Kidney capillary endothelial cell (primary cell): ENCODE measurements around the gene LMTK2.
"Not testable (repeated sequence)": the region's sequence is repeated elsewhere in the genome, so short reads cannot be mapped to it uniquely, and the experiment has no call there.

Experiments used
- DNase-seq: peaks from one replicate; pipeline ENCODE4 v3.0.0-alpha.2; 2018; ENCODE audit warnings: low spot score

LMTK2 gene

DNA sequence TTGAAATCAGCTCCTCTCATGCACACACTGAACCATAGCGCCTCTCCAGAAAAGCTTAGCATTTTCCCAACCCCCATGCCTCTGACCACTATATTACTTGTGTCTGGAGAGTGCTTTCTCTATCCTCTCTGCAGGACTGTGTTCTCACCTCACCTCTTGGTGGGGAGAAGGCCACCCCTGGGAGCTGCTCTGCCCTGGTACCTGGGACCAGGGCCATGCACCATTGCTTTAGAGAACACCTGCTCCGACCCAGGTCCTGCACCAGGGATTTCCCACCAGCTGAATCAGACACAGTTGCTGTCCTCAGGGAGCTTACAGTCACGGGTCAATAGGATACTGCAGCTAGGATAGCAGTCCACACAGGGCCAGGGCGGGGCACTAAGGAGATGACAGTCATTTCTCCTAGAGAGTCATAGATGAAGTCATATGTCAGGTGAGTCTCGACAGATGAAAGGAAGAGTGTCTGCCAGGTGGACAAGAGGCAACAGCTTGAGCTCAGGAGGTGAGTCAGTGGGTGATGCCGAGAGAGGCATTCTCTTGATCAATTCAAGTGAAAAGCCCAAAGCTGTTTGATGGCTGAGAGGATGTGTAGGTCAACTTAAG, 619 bp upstream of the LMTK2 start:
- DNase-seq, result no peak

DNA sequence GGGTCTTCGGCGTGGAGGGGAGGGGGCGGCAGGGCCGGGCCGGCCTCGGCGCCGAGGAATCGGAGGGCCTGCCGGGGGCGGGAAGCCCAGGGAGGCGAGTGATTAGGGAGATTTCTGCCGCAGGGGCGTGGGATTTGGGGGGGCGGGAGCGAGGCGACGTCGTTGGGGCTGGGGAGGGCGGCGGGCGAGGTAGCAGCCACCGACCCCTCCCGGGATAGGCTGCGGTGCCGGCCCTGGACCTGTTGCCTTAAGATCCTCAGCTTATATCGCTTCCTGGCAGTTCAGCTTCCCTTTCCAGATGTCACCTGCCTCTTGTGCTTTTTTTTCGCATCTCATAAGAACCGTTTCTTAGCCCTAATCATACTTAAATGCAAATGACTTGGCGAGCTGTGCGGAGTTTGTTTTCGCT, 655 bp downstream of the LMTK2 start:
- no peak for DNase-seq

DNA sequence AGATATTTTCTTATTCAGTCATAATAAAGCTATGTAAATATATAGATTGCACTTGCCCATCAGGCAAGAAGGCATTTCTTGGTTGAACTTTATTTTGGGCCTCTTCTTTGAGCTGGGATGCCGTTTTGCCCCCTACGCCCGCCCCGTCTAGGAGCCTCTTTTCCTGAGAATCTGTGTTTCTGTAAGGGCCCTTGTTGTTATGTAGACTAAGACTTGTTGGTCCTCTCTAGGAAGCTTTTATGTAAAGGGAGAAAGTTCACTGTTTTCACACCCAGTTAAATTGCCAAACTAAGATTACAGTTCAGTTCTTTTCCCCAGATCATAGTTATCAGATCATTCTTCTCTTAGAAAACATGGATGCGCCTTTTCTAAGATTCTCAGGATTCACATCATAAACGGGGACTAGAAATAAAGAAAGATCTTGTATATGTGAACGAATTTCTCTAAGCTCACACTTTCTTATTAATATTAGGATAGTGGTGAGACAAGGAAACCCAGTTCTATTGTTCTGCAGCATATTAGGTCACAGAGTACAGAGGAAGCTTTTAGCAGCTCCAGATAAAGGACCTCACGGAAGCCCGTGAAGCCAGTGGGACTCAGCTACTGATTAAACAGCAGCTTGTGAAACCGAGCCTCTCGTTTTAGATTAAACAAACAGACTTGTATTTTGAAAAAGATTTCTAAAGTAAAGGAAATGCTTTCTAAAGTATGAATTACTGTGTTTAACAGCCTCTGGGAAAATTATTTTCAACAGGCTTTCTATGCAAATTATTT, 3.8 kb downstream of the LMTK2 start:
- peak; percentile 63 for DNase-seq

DNA sequence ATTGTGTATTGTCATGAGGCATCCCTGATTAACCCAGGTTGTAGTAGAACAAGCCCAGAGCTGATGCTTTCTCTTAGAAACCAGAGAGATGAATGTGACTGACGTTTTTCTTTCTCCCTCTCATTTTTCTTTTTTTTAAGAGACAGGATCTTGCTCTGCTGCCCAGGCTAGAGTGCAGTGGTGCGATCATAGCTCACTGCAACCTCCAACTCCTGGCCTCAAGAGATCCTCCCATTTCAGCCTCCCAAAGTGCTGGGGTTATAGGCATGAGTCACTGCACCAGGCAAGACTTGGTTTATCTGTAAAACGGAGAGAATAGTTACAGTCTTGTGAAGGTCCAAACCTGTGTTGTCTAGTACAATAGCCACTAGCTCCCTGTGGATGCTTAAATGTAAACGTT, 5.4 kb downstream of the LMTK2 start:
- DNase-seq, result no peak

DNA sequence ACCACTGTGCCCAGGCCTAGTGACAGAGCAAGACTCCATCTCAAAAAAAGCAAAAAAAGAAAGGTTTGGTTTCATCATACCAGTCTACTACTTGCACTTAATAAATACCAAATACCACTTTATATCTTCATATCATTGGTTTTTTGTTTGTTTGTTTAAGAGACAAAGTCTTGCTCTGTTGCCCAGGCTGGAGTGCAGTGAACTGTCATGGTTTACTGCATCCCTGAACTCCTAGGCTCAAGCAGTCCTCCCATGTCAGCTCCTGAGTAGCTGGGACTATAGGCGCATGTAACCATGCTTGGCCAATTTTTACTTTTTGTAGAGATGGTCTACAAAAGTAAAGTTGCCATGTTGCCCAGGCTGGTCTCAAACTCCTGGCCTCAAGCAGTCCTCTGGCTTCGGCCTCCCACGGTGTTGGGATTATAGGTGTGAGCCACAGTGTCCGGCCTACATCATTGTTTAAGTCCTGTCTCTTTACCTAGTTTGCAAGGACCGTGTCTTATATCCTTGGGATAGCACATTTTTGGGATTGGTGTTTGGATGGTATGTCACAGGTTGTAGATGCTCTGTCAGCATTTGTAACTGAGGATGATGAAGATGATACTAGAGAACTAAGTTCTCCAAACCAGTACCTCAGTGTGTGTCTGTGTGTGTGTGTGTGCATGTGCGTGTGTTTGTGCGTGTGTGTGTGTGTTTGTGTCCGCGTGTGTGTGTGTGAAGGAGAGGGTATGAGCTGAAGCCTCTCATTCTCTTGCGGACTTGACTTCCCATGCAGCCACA, 9.3 kb downstream of the LMTK2 start:
- DNase-seq, result no peak

DNA sequence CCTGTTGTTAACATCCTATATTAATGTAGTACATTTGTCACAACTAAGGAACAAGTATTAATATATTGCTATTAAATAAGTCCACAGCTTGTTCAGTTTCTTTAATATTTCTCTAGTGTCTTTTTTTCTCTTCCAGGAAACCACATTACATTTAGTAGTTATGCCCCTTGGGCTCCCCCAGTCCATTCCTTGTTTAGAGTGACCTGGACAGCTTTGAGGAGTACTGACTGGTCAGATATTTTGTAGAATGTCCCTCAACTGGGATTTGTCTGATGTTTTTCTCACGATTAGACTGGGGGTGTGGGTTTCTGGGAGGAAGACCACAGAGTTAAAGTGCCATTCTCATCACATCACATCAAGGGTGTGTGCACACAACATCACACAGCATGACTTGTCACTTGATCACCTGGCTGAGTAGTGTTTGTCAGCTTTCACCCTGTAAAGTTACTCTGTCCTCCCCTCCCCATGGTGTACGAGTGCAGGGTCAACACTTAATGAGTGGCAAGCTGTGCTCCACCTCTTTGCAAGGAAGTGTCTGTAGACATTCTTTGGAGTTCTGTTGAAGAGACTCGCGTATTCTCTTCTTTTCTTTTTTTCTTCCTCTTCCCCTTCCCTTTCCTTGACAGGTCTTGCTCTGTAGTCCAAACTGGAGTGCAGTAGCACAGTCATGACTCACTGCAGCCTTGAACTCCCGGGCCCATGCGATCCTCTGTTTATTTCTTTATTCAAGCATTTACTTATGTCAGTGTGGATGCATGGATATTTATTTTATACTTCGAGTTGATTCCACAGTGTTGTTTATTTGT, 10.2 kb downstream of the LMTK2 start:
- DNase-seq, result no peak

DNA sequence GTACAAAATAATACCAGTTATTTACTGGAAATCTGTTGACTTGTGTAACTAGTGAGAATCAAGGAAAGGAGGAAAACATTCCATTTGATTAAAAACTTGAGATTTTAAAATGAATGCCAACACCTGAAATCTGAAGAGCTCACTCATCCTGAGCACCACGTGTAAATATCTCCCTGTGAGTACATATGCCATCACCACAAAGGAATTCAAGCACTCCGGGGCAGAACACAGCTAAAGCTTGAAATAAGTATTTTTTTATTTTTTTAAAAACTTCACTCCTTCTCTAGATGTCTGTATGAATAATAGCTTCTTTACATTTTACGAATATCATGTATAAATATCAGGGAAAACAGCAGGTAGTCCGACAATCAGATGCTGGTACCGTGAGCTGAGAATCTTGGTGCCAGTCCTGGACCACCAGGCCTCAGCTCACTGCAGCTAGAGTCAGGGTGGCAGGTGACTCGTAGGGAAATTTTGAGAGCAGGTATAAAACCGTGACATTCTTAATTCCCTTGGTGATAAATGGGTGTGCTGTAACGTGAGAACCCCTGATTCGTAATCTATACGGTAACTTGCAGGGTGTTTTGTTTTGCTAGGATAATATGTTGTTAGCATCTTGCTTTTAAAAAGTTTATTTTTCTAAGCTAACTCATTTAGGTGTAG, 12.7 kb downstream of the LMTK2 start:
- DNase-seq, result no peak

DNA sequence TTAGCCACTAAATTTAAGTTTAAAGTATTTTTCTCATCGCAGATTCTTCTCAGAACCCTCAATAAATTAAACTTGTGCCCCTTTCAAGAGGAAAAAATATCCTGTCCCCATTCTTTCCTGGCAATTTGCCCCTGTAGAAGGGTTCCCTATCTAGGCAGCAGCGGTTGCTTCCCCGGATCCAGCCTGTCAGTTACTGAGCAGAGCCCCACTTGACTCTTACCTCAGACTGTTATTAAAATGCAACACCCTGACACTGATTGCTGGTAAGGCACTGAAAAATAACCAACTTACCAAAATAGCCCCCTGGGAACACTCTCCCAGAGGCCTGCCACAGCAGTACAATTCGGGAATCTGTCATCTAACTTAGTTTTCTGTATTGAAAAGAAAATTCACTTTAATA, 13.9 kb downstream of the LMTK2 start:
- no peak for DNase-seq

DNA sequence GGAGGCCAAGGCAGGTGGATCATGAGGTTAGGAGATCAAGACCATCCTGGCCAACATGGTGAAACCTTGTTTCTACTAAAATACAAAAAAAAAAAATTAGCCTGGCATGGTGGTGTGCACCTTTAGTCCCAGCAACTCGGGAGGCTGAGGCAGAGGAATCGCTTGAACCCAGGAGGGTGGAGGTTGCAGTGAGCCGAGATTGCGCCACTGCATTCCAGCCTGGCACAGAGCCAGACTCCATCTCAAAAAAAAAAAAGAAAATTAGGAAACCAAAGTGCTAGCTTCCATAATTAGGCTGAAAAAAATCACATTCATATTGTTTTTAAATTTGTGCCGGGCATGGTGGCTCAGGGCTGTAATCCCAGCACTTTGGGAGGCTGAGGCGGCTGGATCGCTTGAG, 14.7 kb downstream of the LMTK2 start:
- not testable (repeated sequence) for DNase-seq

DNA sequence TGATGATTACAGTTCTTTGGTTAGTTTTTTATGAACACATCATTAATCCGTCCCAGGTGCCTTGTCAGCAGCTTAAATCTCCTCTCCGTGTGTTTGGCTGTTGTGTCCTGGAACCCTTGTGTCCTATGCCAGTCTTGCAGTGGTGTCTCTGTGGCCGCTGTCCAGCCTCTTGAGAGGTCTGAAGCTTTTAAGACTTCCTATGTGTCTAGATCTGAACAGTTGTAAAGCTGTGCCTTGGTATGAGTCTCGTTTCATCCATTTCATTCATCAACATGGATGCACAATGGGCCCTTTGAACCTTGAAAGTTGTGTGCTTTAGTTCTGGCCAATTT, 16.7 kb downstream of the LMTK2 start:
- no peak for DNase-seq

DNA sequence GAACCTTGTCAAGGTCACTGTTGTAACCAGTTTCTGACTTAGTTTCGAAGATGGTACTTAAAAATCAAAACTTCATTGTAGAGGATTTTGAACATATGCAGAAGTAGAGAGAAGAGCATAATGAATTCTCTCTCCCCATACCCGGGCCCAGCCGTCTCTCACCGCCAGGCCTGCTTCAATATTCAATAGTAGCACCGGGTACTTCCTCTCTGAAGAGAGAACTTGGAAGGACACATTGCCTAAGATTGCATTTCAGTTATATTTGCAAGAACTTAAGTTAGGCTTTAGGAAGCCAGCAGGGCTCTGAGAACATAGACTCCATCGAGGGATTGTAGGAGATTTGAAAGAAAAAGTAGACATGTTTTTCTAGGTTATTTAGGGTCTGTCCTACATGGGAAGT, 19.1 kb downstream of the LMTK2 start:
- DNase-seq, result no peak

DNA sequence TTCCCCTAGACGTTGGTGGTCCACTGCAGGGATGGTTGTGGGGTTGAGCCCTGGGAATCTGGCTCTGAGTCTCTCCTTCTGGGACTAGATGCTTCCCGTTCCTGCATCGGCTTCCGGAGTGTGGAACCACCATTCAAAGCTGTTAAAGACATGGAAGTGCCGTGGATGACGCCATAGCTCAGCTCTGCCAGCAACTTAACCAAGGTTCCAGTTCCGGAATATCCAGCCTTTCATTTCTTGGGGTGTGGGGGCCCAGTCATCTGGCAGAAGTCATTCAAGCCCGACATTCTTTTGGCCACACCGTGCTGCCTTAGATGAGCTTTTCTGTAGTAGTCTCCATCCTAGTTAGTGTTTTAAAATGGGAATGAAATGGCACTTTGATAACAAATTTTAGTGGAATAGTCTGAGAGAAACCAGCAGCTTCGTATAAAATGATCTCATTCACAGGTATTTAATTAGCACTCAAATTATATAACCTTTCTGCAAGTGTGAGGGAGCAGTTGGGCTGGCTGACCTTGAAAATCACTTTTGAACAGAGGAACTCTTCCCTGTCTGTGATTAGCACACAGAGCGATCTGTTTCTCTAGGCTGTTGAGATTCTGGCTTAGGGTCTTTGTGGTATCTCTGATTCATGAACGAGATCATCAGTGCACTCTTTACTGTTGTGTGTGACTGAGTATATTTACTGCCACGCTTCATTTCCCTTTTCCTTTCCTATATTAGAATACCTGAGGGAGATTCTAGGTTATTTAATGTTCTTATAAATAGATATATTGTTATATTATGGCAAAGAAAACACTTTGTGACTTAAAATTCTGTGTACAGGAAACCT, 19.9 kb downstream of the LMTK2 start:
- DNase-seq, result no peak

DNA sequence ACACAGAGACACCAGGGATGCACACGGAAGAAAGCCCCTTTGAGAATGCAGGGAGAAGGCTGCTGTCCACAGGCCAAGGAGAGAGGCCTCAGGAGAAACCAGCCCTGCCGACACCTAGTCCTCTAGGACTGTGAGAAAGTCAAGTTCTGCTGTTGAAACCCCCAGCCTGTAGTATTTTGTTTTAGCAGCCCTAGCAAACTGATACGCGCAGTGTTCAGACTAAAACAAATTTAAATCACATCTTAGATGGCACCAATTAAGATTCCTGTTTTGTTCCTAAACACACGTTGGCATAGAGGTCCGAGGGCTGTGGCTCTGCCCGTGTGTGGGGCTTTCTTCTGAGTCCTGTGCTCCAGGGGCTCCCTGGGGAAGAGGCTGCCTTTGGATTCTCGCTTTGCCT, 21.7 kb downstream of the LMTK2 start:
- DNase-seq, result no peak

DNA sequence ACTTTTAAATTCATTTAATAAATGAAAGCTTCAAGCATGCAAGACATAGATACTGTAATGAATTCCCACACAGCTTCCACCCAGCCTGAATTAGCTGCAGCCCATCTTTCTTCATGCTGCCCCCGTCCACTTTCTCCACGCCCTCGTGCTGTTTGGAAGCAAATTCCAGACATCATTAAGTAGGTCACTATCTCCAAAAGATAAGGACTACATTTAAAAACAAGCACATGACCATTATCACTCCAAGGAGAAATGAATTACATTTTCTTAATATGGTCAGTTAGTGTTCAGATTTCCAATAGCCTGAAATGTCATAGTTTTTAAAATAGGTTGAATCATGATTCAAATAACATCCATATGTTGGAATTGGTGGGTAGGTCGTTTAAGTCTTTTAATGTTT, 24.3 kb downstream of the LMTK2 start:
- no peak for DNase-seq

DNA sequence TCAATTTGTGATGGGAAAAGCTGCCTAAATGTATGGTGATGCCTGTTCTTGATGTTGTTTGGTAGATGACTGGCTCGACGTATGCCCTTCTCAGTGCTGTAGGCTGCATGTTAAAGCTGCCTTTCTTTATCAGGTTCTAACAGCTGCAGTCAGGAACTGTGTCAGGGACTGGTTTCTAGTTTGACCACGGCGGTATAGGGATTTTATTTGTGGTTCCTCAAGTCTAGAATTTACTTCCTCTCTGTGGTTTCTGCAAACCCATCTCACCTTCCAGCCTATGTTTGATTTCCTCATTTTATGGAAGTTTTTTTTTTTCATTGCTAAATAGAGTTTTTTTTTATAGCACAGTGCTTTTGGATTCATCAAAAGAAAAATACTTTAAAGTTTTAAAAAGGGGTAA, 26.5 kb downstream of the LMTK2 start:
- DNase-seq, result no peak

DNA sequence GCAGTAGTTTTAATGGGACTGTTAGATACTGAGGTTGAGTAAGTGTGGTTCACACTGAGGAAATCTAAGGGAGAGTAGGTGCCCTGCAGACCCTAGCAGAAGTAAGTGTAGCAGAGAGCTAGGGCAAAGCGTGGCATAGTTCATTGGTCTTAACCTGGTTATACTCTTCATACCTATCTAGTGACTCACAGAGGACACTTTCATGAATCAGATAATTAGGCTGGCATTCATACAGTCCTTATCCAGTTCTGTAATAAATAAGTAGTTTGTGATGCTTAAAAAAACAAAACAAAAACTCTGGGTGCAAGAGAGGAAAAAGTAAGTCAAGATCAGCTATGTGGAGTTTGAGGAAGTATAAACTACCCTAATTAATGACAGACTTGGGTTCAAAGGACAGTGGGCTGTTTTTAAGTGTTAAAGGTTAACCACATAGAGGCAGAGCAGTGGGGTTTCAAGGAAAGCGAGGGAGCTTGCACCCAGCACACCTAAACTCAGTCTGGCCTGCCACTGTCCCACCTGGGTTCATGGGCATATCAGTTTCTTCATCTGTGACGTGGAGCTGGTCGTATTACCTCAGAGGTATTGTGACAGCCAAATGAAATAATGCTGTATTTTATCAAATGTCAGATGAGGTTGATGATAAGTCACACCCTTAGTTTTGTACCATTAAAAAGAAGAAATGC, 27.1 kb downstream of the LMTK2 start:
- DNase-seq, result peak; percentile 27

DNA sequence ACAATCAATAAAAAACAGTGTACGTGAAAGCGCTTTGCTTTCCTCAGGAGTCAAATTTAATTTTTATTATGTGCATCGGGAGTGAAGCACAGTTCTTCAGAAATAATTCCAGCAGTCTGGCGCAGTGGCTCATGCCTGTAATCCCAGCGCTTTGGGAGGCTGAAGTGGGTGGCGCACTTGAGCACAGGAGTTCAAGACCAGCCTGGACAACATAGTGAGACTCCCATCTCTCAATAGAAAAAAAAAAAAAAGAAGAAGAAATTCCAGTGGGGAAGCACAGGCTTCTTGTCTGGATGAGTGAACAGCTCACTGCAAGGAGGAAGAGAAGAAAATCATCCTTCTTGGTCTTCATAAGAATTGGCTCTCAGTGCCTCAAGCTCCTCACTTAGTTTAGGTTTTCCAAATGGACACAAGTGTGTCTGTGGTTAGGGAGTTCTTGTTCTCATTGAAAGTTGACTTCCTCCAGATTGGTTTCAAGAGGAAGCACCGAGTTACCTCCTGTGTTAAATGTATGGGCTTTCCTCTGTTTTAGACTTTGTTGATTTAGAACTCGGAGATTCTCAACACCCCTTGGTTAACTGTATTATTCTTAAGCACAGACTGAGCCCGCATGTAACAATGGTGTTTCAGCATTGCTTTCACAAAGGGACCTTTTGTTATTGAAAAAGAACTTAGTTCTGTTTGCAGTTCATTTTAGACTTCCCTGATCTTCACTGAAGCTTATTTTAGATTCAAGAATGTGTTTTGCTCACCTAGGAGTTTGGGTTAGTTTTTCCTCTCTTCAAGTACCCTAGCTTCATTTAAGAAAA, 28.0 kb downstream of the LMTK2 start:
- DNase-seq, result no peak

DNA sequence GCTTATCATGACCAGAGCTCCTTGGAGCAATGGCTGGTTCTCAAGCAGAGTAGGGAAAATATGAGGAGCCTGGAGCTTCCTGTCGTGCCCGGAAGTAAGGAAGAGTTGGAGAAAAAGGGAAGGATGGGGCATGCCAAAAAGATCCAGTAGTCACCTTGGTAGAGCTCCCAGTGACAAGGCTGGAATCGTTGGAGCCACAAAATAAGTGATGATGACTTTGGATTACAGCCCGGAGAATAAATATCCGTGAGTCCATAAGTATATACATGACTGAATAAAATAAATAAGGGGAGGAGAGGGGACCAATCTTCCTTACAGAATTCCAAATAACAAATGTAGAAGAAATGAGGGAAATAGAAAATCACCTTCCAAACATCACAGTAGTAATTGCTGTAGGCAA, 29.3 kb downstream of the LMTK2 start:
- no peak for DNase-seq

DNA sequence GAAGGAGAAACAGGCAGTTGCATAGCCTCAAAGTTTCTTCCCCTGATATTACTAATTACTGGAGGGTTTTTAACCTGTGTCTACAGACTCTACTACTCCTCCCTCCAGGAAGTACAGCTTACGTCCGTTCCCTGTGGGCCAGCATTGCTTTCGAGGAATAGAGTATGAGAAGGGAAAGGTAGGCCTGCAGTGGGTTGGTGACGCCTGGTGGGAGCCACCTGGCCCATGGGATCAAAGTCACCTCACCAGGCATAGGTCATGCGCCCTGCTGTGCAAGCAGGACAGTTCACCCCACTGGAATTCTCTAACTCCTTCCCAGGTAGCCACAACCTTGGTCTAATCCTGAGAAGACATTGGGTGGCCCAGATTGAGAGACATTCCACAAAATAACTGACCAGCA, 29.8 kb downstream of the LMTK2 start:
- no peak for DNase-seq
